Activated naive CD4-positive, alpha-beta T cell treated with anti-CD3 and anti-CD28 coated beads, Interleukin-2, amount 50 U/mL, for 72 hours (primary cell): ENCODE data around the gene UHRF1. TPM values are rescaled to one million over a fixed set of nuclear protein-coding genes. Genes with fewer than 3 reads are reported as not detected.

Experiments used
- total RNA-seq, 2 donors: library from RNA; stranded (reverse); gene quantifications; one replicate each; pipeline ENCODE4 v1.2.3, GENCODE V29; 2022

Gene UHRF1
- total RNA-seq, 2 donors from 2014 or later, result 79.5 to 157 TPM

Other genes starting within 250 kb of the UHRF1 start
- 10 to 100 TPM; 40.2 to 48.5 TPM for gene MYDGF, start 239.2 kb upstream of the UHRF1 start, total RNA-seq
- 10 to 100 TPM; 55.2 to 59.0 TPM for gene DPP9, start 185.7 kb upstream of the UHRF1 start, total RNA-seq
- gene FEM1A, start 117.8 kb upstream of the UHRF1 start, total RNA-seq, result 10 to 100 TPM in 1 of 2 donors, 1 to 10 TPM in 1; 9.3 to 11.4 TPM
- 10 to 100 TPM; 18.8 to 27.5 TPM for gene TICAM1, start 77.8 kb upstream of the UHRF1 start, total RNA-seq
- 10 to 100 TPM; 47.5 TPM for gene PLIN3, start 41.8 kb upstream of the UHRF1 start, total RNA-seq
- under 1 TPM in 1 of 2 donors, not detected in 1; 0.39 TPM for gene ARRDC5, start 6.6 kb upstream of the UHRF1 start, total RNA-seq
- gene KDM4B, start 59.6 kb downstream of the UHRF1 start, total RNA-seq, result 10 to 100 TPM; 21.0 to 44.8 TPM